Renal cortex interstitium (tissue), 11 donors: ENCODE data around the gene NCAM2. TPM values are rescaled to one million over a fixed set of nuclear protein-coding genes. Genes with fewer than 3 reads are reported as not detected.

Source experiments
- DNase-seq, 11 donors: peaks; one replicate each; pipeline ENCODE4 v3.0.0-alpha.2; 2013; ENCODE audit warnings: low read depth in 9 of 11, low spot score in 4 of 11; ENCODE audit errors: extremely low read depth in 1 of 11
- polyA plus RNA-seq, 3 donors: library from polyadenylated mRNA; unstranded; fragments of 120-200 nt; gene quantifications; one replicate each; pipeline ENCODE4 v1.2.1, GENCODE V29; 2013; ENCODE audit not compliant: insufficient read length in 3 of 3

The NCAM2 gene
- polyA plus RNA-seq, 3 donors: 6.4 to 8.9 (median 7.0) TPM

GRCh38 chr21:21010228-21010627, 12.0 kb downstream of the NCAM2 start:
- no peak for DNase-seq

- no peak for DNase-seq
Observed at GRCh38 chr21:21010698-21011097, 12.5 kb downstream of the NCAM2 start.

- no peak for DNase-seq
Observed at GRCh38 chr21:21018821-21019220, 20.6 kb downstream of the NCAM2 start.

GRCh38 chr21:21019681-21020080, 21.5 kb downstream of the NCAM2 start:
- no peak for DNase-seq

- no peak for DNase-seq
Observed at GRCh38 chr21:21025742-21026141, 27.5 kb downstream of the NCAM2 start.

GRCh38 chr21:21028275-21028820, 30.1 kb downstream of the NCAM2 start:
- DNase-seq: no peak

- no peak for DNase-seq
Observed at GRCh38 chr21:21029164-21029563, 31.0 kb downstream of the NCAM2 start.

GRCh38 chr21:21030311-21030710, 32.1 kb downstream of the NCAM2 start:
- no peak for DNase-seq

- DNase-seq: no peak
Observed at GRCh38 chr21:21034036-21034435, 35.8 kb downstream of the NCAM2 start.

- DNase-seq: no peak
Observed at GRCh38 chr21:21039624-21040170, 41.5 kb downstream of the NCAM2 start.

- no peak for DNase-seq
Observed at GRCh38 chr21:21045518-21045917, 47.3 kb downstream of the NCAM2 start.

- DNase-seq: no peak
Observed at GRCh38 chr21:21046063-21046462, 47.9 kb downstream of the NCAM2 start.

- DNase-seq: no peak
Observed at GRCh38 chr21:21051109-21052055, 53.2 kb downstream of the NCAM2 start.

GRCh38 chr21:21052672-21053071, 54.5 kb downstream of the NCAM2 start:
- no peak for DNase-seq

GRCh38 chr21:21057349-21058062, 59.3 kb downstream of the NCAM2 start:
- DNase-seq: no peak

- DNase-seq: no peak
Observed at GRCh38 chr21:21063828-21064227, 65.6 kb downstream of the NCAM2 start.

- no peak for DNase-seq
Observed at GRCh38 chr21:21064353-21064752, 66.1 kb downstream of the NCAM2 start.

GRCh38 chr21:21067375-21067774, 69.2 kb downstream of the NCAM2 start:
- DNase-seq: no peak

GRCh38 chr21:21074305-21074704, 76.1 kb downstream of the NCAM2 start:
- no peak for DNase-seq

- no peak for DNase-seq
Observed at GRCh38 chr21:21076051-21076450, 77.8 kb downstream of the NCAM2 start.
